ENCODE measurements around the gene TUBGCP6. TPM values are rescaled to one million over a fixed set of nuclear protein-coding genes. Genes with fewer than 3 reads are reported as not detected.
A peak's percentile ranks its signal among the peaks of the same experiment; 100 is the strongest.

TUBGCP6 gene
- total and polyA plus RNA-seq, 4 donors: 23.0 to 68.3 (median 51.0) TPM

GRCh38 chr22:50253046-50253915, 8.5 kb upstream of the TUBGCP6 start:
- no peak for DNase-seq (ENCODE audit: low read depth in 4 of 6, low spot score in 6 of 6)
- 86% methylated on average over 12 of the region's 22 CpGs for WGBS (ENCODE audit: insufficient coverage)
- no peak overlapping the region for H3K27ac ChIP-seq (ENCODE audit: low read depth, low read length)
- no peaks in the 10 kb centered on the region for H3K9me3 ChIP-seq (ENCODE audit: control insufficient read depth, insufficient read depth, low read length)
- no peak overlapping the region for H3K4me3 ChIP-seq (ENCODE audit: low read depth, low read length)
- peaks cover 84% of the 10 kb centered on the region for H3K36me3 ChIP-seq (ENCODE audit: control insufficient read depth, insufficient read depth, low read length)
- no peaks in the 10 kb centered on the region for H3K27me3 ChIP-seq (ENCODE audit: control insufficient read depth, insufficient read depth, low read length)
- peaks cover 36% of the 10 kb centered on the region for H3K4me1 ChIP-seq (ENCODE audit: control insufficient read depth, insufficient read depth, low read length)

GRCh38 chr22:50252082-50253045, 7.5 kb upstream of the TUBGCP6 start:
- no peaks in the 10 kb centered on the region for H3K9me3 ChIP-seq (ENCODE audit: control insufficient read depth, insufficient read depth, low read length)
- no peaks in the 10 kb centered on the region for H3K27me3 ChIP-seq (ENCODE audit: control insufficient read depth, insufficient read depth, low read length)
- DNase-seq (ENCODE audit: low read depth in 4 of 6, low spot score in 6 of 6): peak in 2 of 6 donors; percentile 73 to 75
- peaks cover 45% of the 10 kb centered on the region for H3K4me1 ChIP-seq (ENCODE audit: control insufficient read depth, insufficient read depth, low read length)
- H3K36me3 ChIP-seq (ENCODE audit: control insufficient read depth, insufficient read depth, low read length): peaks cover 84% of the 10 kb centered on the region
- peak overlapping the region; percentile 40 for H3K27ac ChIP-seq (ENCODE audit: low read depth, low read length)
- no peak overlapping the region for H3K4me3 ChIP-seq (ENCODE audit: low read depth, low read length)
- WGBS (ENCODE audit: insufficient coverage): 58% methylated on average over 17 of the region's 25 CpGs

GRCh38 chr22:50251477-50252081, 6.8 kb upstream of the TUBGCP6 start:
- H3K27ac ChIP-seq (ENCODE audit: low read depth, low read length): peak overlapping the region; percentile 40
- peaks cover 45% of the 10 kb centered on the region for H3K4me1 ChIP-seq (ENCODE audit: control insufficient read depth, insufficient read depth, low read length)
- peak overlapping the region; percentile 57 for H3K4me3 ChIP-seq (ENCODE audit: low read depth, low read length)
- H3K27me3 ChIP-seq (ENCODE audit: control insufficient read depth, insufficient read depth, low read length): no peaks in the 10 kb centered on the region
- peaks cover 84% of the 10 kb centered on the region for H3K36me3 ChIP-seq (ENCODE audit: control insufficient read depth, insufficient read depth, low read length)
- 12% methylated on average over 36 of the region's 36 CpGs for WGBS (ENCODE audit: insufficient coverage)
- no peaks in the 10 kb centered on the region for H3K9me3 ChIP-seq (ENCODE audit: control insufficient read depth, insufficient read depth, low read length)
- no peak for DNase-seq (ENCODE audit: low read depth in 4 of 6, low spot score in 6 of 6)

GRCh38 chr22:50250555-50251476, 6.0 kb upstream of the TUBGCP6 start, which contains the start of gene HDAC10:
Gene HDAC10, minus strand, starts transcription at chr22:50251265. Its CDS starts 233 bp downstream, at chr22:50251032.
- DNase-seq (ENCODE audit: low read depth in 4 of 6, low spot score in 6 of 6): peak in 2 of 6 donors; percentile 86 to 87
- H3K4me3 ChIP-seq (ENCODE audit: low read depth, low read length): peak within 1 kb of the TSS; percentile 57
- no peaks in the 10 kb centered on the region for H3K27me3 ChIP-seq (ENCODE audit: control insufficient read depth, insufficient read depth, low read length)
- peaks cover 84% of the 10 kb centered on the region for H3K36me3 ChIP-seq (ENCODE audit: control insufficient read depth, insufficient read depth, low read length)
- peaks cover 48% of the 10 kb centered on the region for H3K4me1 ChIP-seq (ENCODE audit: control insufficient read depth, insufficient read depth, low read length)
- 1% methylated on average over 81 of the region's 81 CpGs for WGBS (ENCODE audit: insufficient coverage)
- peak within 1 kb of the TSS; percentile 40 for H3K27ac ChIP-seq (ENCODE audit: low read depth, low read length)
- no peaks in the 10 kb centered on the region for H3K9me3 ChIP-seq (ENCODE audit: control insufficient read depth, insufficient read depth, low read length)

GRCh38 chr22:50250249-50250554, 5.4 kb upstream of the TUBGCP6 start:
- H3K9me3 ChIP-seq (ENCODE audit: control insufficient read depth, insufficient read depth, low read length): no peaks in the 10 kb centered on the region
- H3K27me3 ChIP-seq (ENCODE audit: control insufficient read depth, insufficient read depth, low read length): no peaks in the 10 kb centered on the region
- H3K4me3 ChIP-seq (ENCODE audit: low read depth, low read length): peak overlapping the region; percentile 57
- H3K27ac ChIP-seq (ENCODE audit: low read depth, low read length): no peak overlapping the region
- H3K4me1 ChIP-seq (ENCODE audit: control insufficient read depth, insufficient read depth, low read length): peaks cover 54% of the 10 kb centered on the region
- WGBS (ENCODE audit: insufficient coverage): 78% methylated on average over 11 of the region's 11 CpGs
- peaks cover 84% of the 10 kb centered on the region for H3K36me3 ChIP-seq (ENCODE audit: control insufficient read depth, insufficient read depth, low read length)
- no peak for DNase-seq (ENCODE audit: low read depth in 4 of 6, low spot score in 6 of 6)

GRCh38 chr22:50249341-50250248, 4.8 kb upstream of the TUBGCP6 start:
- no peak for DNase-seq (ENCODE audit: low read depth in 4 of 6, low spot score in 6 of 6)
- H3K4me3 ChIP-seq (ENCODE audit: low read depth, low read length): no peak overlapping the region

GRCh38 chr22:50248196-50249081, 3.6 kb upstream of the TUBGCP6 start:
- Histone ChIP-seq H3K4me1 (ENCODE audit: control insufficient read depth, insufficient read depth, low read length) (peaks cover 63% of the 10 kb centered on the region), H3K36me3 (ENCODE audit: control insufficient read depth, insufficient read depth, low read length) (peaks cover 66% of the 10 kb centered on the region), H3K9me3 (ENCODE audit: control insufficient read depth, insufficient read depth, low read length) (no peaks in the 10 kb centered on the region), H3K27me3 (ENCODE audit: control insufficient read depth, insufficient read depth, low read length) (no peaks in the 10 kb centered on the region), H3K27ac (ENCODE audit: low read depth, low read length) (no peak overlapping the region), H3K4me3 (ENCODE audit: low read depth, low read length) (no peak overlapping the region)
- DNase-seq (ENCODE audit: low read depth in 4 of 6, low spot score in 6 of 6): no peak
- 90% methylated on average over 28 of the region's 29 CpGs for WGBS (ENCODE audit: insufficient coverage)

More at GRCh38 chr22:50249341-50250248, 4.8 kb upstream of the TUBGCP6 start:
- H3K27ac ChIP-seq (ENCODE audit: low read depth, low read length): no peak overlapping the region
- H3K4me1 ChIP-seq (ENCODE audit: control insufficient read depth, insufficient read depth, low read length): peaks cover 54% of the 10 kb centered on the region
- H3K36me3 ChIP-seq (ENCODE audit: control insufficient read depth, insufficient read depth, low read length): peaks cover 78% of the 10 kb centered on the region
- no peaks in the 10 kb centered on the region for H3K9me3 ChIP-seq (ENCODE audit: control insufficient read depth, insufficient read depth, low read length)
- 87% methylated on average over 32 of the region's 32 CpGs for WGBS (ENCODE audit: insufficient coverage)
- no peaks in the 10 kb centered on the region for H3K27me3 ChIP-seq (ENCODE audit: control insufficient read depth, insufficient read depth, low read length)
